BLaER1 treated with 17β-estradiol and CSF1 and Interleukin-3, amounts not matched to agents 10 nM and 100 nM (cell line): ENCODE data around the gene CNBP.
"Not testable (repeated sequence)": the region's sequence is repeated elsewhere in the genome, so short reads cannot be mapped to it uniquely, and the experiment has no call there.

Source experiments
- H3K27ac ChIP-seq, 11 experiments: shearing (Covaris generic); formaldehyde crosslinking; 2 replicates each; pipeline ENCODE4 v1.8.1; 2022
- H3K27me3 ChIP-seq, 11 experiments: shearing (Covaris generic); formaldehyde crosslinking; 2 replicates each; pipeline ENCODE4 v1.8.1; 2022
- H3K36me3 ChIP-seq, 11 experiments: shearing (Covaris generic); formaldehyde crosslinking; 2 replicates each; pipeline ENCODE4 v1.8.1; 2022
- H3K4me1 ChIP-seq, 10 experiments: shearing (Covaris generic); formaldehyde crosslinking; 2 replicates each; pipeline ENCODE4 v1.8.1; 2022
- H3K4me2 ChIP-seq, 11 experiments: shearing (Covaris generic); formaldehyde crosslinking; 2 replicates each; pipeline ENCODE4 v1.8.1; 2022
- H3K4me3 ChIP-seq, 10 experiments: shearing (Covaris generic); formaldehyde crosslinking; 2 replicates each; pipeline ENCODE4 v1.8.1; 2022
- H3K9ac ChIP-seq, 11 experiments: shearing (Covaris generic); formaldehyde crosslinking; 2 replicates each; pipeline ENCODE4 v1.8.1; 2022
- H3K9me3 ChIP-seq, 11 experiments: shearing (Covaris generic); formaldehyde crosslinking; replicated peaks in 1 of 11; 2 replicates each; pipeline ENCODE4 v1.8.1; 2022
- H4K20me1 ChIP-seq, 11 experiments: shearing (Covaris generic); formaldehyde crosslinking; 2 replicates each; pipeline ENCODE4 v1.8.1; 2022
- Cebpa-rat ChIP-seq, 11 experiments: shearing (Covaris generic); IDR thresholded peaks; 2 replicates each; pipeline ENCODE4 v1.8.1; 2022

Gene CNBP

GRCh38 chr3:129196601-129197000 lies 12.9 kb upstream of the CNBP start:
- Histone ChIP-seq H3K4me3 (peak overlapping the region in 1 of 10 experiments; percentile 7; a peak in 1 of 20 replicates), H4K20me1 (no peaks in the 10 kb centered on the region; a peak in 1 of 22 replicates), H3K36me3 (0 out of 22 replicates have a peak, but pooled peaks cover 0 to 3% (median 0%) of the 10 kb centered on the region in 11 experiments), H3K27me3 (no peaks in the 10 kb centered on the region), H3K9ac (peak overlapping the region in 3 of 11 experiments; percentile 1 to 52 (median 8); a peak in 3 of 22 replicates), H3K9me3 (no peaks in the 10 kb centered on the region), H3K27ac (peak overlapping the region in 5 of 11 experiments; percentile 0 to 71 (median 27); a peak in 5 of 22 replicates), H3K4me2 (peak overlapping the region; percentile 48 to 87 (median 70)), H3K4me1 (peaks cover 20 to 63% (median 31%) of the 10 kb centered on the region in 10 experiments)
- no peak for TF ChIP-seq Cebpa-rat (IDR thresholded peaks at IDR 0.05)

GRCh38 chr3:129195731-129196256 lies 12.1 kb upstream of the CNBP start:
- peak overlapping the region in 5 of 11 experiments; percentile 8 to 52 (median 27); a peak in 8 of 22 replicates for H3K9ac ChIP-seq
- H4K20me1 ChIP-seq, result no peaks in the 10 kb centered on the region; a peak in 1 of 22 replicates
- no peaks in the 10 kb centered on the region for H3K27me3 ChIP-seq
- peak overlapping the region in 7 of 11 experiments; percentile 6 to 71 (median 46); a peak in 10 of 22 replicates for H3K27ac ChIP-seq
- no peak for TF ChIP-seq Cebpa-rat (IDR thresholded peaks at IDR 0.05)
- H3K4me2 ChIP-seq, result peak overlapping the region in 6 of 11 experiments; percentile 62 to 87 (median 76); a peak in 12 of 22 replicates
- H3K36me3 ChIP-seq, result 0 out of 22 replicates have a peak, but pooled peaks cover 0 to 3% (median 0%) of the 10 kb centered on the region in 11 experiments
- H3K4me1 ChIP-seq, result peaks cover 20 to 63% (median 31%) of the 10 kb centered on the region in 10 experiments
- H3K4me3 ChIP-seq, result peak overlapping the region in 2 of 10 experiments; percentile 7; a peak in 2 of 20 replicates
- H3K9me3 ChIP-seq, result no peaks in the 10 kb centered on the region

GRCh38 chr3:129189793-129190192 lies 6.1 kb upstream of the CNBP start:
- not testable (repeated sequence) for H4K20me1 ChIP-seq, H3K27ac ChIP-seq, H3K4me3 ChIP-seq, H3K36me3 ChIP-seq, H3K9me3 ChIP-seq, H3K27me3 ChIP-seq
- H3K9ac ChIP-seq, result peak overlapping the region in 2 of 11 experiments; percentile 34 to 57; a peak in 1 of 22 replicates
- peak overlapping the region in 2 of 11 experiments; percentile 31 to 35; a peak in 4 of 22 replicates for H3K4me2 ChIP-seq
- H3K4me1 ChIP-seq, result peaks cover 8 to 62% (median 15%) of the 10 kb centered on the region in 10 experiments

GRCh38 chr3:129187857-129188256 lies 4.2 kb upstream of the CNBP start:
- H3K4me1 ChIP-seq, result peaks cover 10 to 56% (median 19%) of the 10 kb centered on the region in 10 experiments
- H3K4me3 ChIP-seq, result no peak overlapping the region
- no peak overlapping the region for H3K27ac ChIP-seq
- no peak for TF ChIP-seq Cebpa-rat (IDR thresholded peaks at IDR 0.05)
- no peaks in the 10 kb centered on the region for H3K36me3 ChIP-seq
- peak overlapping the region in 3 of 11 experiments; percentile 2 to 38 (median 30); a peak in 2 of 22 replicates for H3K9ac ChIP-seq
- H3K9me3 ChIP-seq, result no peaks in the 10 kb centered on the region
- H3K4me2 ChIP-seq, result peak overlapping the region in 2 of 11 experiments; percentile 52 to 98; a peak in 1 of 22 replicates
- peaks cover 0 to 7% (median 0%) of the 10 kb centered on the region in 11 experiments; a peak in 7 of 22 replicates for H4K20me1 ChIP-seq
- H3K27me3 ChIP-seq, result no peaks in the 10 kb centered on the region

- Histone ChIP-seq H3K4me1 (peaks cover 21 to 63% (median 31%) of the 10 kb centered on the region in 10 experiments), H4K20me1 (peaks cover 16 to 27% (median 20%) of the 10 kb centered on the region in 11 experiments), H3K36me3 (peaks cover 6 to 18% (median 8%) of the 10 kb centered on the region in 11 experiments; a peak in 16 of 22 replicates), H3K4me3 (peak overlapping the region in 1 of 10 experiments; percentile 98; a peak in 1 of 20 replicates), H3K27ac (peak overlapping the region in 1 of 11 experiments; percentile 97; a peak in 1 of 22 replicates), H3K9me3 (no peaks in the 10 kb centered on the region), H3K4me2 (peak overlapping the region in 7 of 11 experiments; percentile 83 to 98 (median 91); a peak in 13 of 22 replicates), H3K27me3 (no peaks in the 10 kb centered on the region), H3K9ac (peak overlapping the region in 6 of 11 experiments; percentile 99 to 100 (median 100); a peak in 4 of 22 replicates)
- TF ChIP-seq Cebpa-rat (IDR thresholded peaks at IDR 0.05), result no peak
These were observed 2.1 kb upstream of the CNBP start for GRCh38 chr3:129185783-129186182.

GRCh38 chr3:129184784-129185542 lies 1.3 kb upstream of the CNBP start:
- Histone ChIP-seq H3K4me3 (peak overlapping the region; percentile 89 to 100 (median 98)), H3K36me3 (peaks cover 12 to 26% (median 15%) of the 10 kb centered on the region in 11 experiments; a peak in 19 of 22 replicates), H3K4me2 (peak overlapping the region; percentile 83 to 98 (median 90)), H3K4me1 (peaks cover 28 to 66% (median 38%) of the 10 kb centered on the region in 10 experiments), H3K9ac (peak overlapping the region; percentile 99 to 100 (median 100)), H4K20me1 (peaks cover 25 to 35% (median 29%) of the 10 kb centered on the region in 11 experiments), H3K27ac (peak overlapping the region; percentile 97 to 100 (median 100))
- H3K27me3 ChIP-seq, H3K9me3 ChIP-seq: not testable (repeated sequence)

GRCh38 chr3:129184396-129184657 lies 631 bp upstream of the CNBP start:
- Histone ChIP-seq H3K9ac (peak overlapping the region; percentile 99 to 100 (median 100)), H3K36me3 (peaks cover 18 to 32% (median 20%) of the 10 kb centered on the region in 11 experiments; a peak in 21 of 22 replicates), H3K9me3 (no peaks in the 10 kb centered on the region), H3K27me3 (no peaks in the 10 kb centered on the region), H3K4me2 (peak overlapping the region; percentile 83 to 98 (median 90)), H4K20me1 (peaks cover 31 to 42% (median 35%) of the 10 kb centered on the region in 11 experiments), H3K27ac (peak overlapping the region; percentile 97 to 100 (median 100)), H3K4me3 (peak overlapping the region; percentile 89 to 100 (median 98)), H3K4me1 (peaks cover 34 to 66% (median 44%) of the 10 kb centered on the region in 10 experiments)
- TF ChIP-seq Cebpa-rat (IDR thresholded peaks at IDR 0.05), result no peak

- Histone ChIP-seq H4K20me1 (peaks cover 48 to 59% (median 52%) of the 10 kb centered on the region in 11 experiments), H3K4me3 (peak overlapping the region; percentile 89 to 100 (median 98)), H3K27ac (peak overlapping the region; percentile 97 to 100 (median 100)), H3K9ac (peak overlapping the region; percentile 99 to 100 (median 100)), H3K36me3 (peaks cover 34 to 50% (median 38%) of the 10 kb centered on the region in 11 experiments), H3K4me2 (peak overlapping the region; percentile 72 to 96 (median 88)), H3K4me1 (peaks cover 46 to 70% (median 58%) of the 10 kb centered on the region in 10 experiments), H3K27me3 (no peaks in the 10 kb centered on the region), H3K9me3 (no peaks in the 10 kb centered on the region)
- no peak for TF ChIP-seq Cebpa-rat (IDR thresholded peaks at IDR 0.05)
These were observed 1.1 kb downstream of the CNBP start for GRCh38 chr3:129182390-129183185.
